ENCODE data around the gene HAO2. TPM values are rescaled to one million over a fixed set of nuclear protein-coding genes. Genes with fewer than 3 reads are reported as not detected.
"Not testable (repeated sequence)": the region's sequence is repeated elsewhere in the genome, so short reads cannot be mapped to it uniquely, and the experiment has no call there.

Gene HAO2
- polyA plus RNA-seq, 4 donors: 57.8 to 107 (median 94.8) TPM

DNA sequence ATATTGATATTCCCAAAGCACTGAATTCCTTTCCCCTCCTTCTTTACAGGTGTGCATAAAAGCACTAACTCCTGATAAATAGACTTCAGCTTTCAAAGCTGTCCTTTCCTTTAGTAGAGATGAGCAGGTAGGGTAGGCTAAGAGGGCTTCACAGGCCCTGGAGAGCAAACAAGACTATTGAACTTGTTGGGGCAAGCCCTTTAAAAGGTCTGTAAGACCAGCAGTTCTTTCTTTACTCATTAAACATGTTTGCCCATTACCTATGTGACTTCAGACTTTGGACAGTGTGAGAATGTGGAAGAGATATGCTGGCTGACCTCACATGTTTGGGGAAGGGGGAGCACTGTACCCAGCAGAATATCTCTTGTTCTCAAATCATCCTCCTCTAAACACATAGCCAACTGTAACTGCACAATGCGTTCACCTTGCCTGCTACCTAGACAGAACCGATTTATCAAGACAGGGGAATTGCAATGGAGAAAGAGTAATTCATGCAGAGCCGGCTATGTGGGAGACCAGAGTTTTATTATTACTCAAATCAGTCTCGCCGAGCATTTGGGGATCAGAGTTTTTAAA is 27.1 kb upstream of the HAO2 start:
- DNase-seq (ENCODE audit: low read depth in 4 of 4, low spot score in 2 of 4): no peak

DNA sequence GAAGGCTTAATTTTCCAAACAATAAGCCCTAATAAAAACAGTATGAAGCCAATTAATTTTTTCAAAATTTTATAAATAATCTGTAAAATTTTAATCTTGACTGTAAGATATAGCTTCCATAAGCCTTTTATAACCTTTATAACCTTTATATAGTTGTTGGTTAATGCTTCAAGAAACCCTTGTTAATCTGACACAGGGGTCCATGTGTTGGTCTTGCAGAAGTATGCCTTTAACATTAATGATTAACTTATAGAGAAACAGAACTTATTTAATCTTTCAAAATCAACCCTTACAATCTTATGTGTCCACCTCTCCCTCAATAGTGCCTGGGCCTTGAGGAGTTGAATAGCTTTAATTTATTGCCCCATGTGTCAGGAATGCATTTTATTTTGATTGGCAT is 23.2 kb upstream of the HAO2 start:
- no peak for DNase-seq (ENCODE audit: low read depth in 4 of 4, low spot score in 2 of 4)

DNA sequence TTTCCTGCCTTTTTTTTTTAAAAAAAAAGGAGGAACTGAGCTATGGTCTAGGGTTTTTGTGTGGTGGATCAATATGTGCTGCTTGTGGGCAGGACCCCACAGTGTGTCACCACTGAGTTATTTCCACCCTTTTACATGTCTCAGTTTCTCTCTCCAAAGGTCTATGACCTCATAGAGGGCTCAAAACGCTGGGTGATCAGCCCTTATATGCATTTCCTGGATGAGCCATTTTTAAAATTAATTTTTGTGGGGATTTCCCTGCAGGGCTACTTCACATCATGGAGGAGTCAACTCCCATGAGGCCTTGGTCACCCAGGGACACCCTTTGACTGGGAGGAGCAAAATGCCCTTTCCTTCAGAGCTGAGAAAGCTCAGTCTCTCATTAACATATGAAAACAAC is 20.7 kb upstream of the HAO2 start:
- no peak for DNase-seq (ENCODE audit: low read depth in 4 of 4, low spot score in 2 of 4)

DNA sequence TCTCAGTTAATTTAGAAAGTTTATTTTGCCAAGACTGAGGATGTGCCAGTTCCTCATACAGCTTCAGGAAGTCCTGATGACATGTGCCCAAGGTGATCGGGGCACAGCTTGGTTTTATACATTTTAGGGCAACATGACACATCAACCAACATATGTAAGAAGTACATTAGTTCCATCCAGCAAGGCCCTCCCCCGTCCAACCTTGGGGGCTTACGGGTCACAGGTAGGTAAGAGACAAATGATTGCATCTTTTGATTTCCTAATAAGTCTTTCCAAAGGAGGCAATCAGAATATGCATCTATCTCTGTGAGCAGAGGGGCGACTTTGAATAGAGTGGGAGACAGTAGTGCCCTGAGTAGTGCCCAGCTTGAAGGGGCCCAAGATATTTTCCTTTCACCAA is 19.6 kb upstream of the HAO2 start:
- no peak for DNase-seq (ENCODE audit: low read depth in 4 of 4, low spot score in 2 of 4)

DNA sequence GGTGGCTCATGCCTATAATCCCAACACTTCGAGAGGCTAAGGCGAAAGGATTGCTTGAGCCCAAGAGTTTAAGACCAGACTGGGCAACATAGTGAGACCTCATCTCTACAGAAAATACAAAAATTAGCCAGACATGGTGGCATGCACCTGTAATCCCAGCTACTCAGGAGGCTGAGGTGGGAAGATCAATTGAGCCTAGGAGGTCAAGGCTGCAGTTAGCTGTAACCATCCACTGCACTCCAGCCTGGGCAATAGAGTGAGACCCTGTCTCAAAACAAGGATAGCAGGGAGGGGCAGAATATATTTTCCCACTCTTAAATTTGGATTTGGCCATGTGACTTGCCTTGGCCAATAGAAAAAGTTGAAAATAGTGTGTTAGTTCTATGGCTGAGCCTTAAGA is 17.7 kb upstream of the HAO2 start:
- not testable (repeated sequence) for DNase-seq (ENCODE audit: low read depth in 4 of 4, low spot score in 2 of 4)

DNA sequence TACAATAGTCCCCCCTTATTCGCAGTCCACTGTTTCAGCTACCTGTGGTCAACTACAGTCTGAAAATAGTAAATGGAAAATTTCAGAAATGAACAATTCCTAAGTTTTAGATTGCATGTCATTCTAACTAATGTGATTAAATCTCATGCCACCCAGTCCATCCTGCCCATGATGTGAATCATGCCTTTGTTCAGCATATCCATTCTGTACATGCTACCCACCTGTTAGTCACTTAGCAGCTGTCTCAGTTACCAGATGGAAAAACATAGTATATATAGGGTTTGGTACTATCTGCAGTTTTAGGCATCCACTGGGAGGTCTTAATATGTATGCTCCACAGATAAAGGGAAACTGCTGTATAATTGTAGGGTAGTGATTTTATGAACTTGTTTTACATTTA is 16.6 kb upstream of the HAO2 start:
- DNase-seq (ENCODE audit: low read depth in 4 of 4, low spot score in 2 of 4): no peak

DNA sequence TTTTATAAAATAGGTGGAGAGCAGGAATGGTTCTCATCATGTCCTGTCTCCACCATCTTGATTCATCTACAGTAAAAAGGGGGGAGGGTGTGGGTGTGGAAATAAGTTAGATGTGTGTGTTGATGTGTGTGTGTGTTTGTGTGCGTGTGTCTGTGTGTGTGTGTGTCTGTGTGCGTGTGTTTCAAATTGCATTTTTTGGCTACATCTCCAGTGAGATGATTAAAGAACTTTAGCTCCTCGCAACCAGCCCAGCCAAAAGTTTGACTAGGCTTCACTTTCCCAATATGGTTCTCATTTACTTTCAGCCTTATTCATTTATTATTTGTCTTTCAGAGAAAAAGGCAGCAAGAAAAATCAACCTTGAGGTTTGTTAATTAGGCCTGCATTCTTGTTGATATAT is 14.7 kb upstream of the HAO2 start:
- no peak for DNase-seq (ENCODE audit: low read depth in 4 of 4, low spot score in 2 of 4)

DNA sequence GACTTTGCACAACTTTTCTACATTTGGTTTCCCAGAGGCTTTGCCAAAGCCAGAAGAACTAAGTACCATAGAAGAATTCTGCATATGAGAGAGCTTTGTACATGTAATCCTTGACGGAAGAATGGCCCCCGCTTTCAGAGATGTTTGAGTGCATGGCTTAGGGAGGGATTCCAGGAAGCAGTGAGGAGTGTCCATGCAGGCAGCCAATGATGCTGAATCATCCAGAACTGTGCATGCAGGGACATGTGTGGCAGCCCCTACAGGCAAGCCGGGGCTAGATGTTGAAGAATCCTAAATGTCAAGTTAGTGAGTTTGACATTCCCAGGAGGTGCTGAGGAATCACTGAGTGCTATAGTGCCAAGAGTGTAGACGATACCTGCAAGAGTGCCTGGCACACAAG is 9.9 kb upstream of the HAO2 start:
- no peak for DNase-seq (ENCODE audit: low read depth in 4 of 4, low spot score in 2 of 4)

DNA sequence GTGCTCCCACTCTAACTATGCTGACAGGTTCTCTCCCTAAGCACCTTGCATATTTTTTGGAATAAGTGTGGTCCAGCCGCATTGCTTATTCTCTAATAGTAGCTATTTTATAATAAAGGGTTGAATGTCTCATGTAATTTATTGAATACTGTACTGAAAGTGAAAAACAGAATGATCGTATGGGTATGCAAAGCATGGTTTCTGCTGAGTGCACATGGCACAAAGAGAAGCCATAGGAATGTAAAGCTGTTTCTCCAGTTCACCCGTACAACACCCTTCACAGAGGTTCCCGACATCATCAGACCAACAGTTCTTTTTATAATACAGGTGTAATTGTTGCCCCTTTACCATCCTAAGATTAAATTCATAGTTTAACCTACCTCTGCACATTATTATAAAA is 8.9 kb upstream of the HAO2 start:
- no peak for DNase-seq (ENCODE audit: low read depth in 4 of 4, low spot score in 2 of 4)

DNA sequence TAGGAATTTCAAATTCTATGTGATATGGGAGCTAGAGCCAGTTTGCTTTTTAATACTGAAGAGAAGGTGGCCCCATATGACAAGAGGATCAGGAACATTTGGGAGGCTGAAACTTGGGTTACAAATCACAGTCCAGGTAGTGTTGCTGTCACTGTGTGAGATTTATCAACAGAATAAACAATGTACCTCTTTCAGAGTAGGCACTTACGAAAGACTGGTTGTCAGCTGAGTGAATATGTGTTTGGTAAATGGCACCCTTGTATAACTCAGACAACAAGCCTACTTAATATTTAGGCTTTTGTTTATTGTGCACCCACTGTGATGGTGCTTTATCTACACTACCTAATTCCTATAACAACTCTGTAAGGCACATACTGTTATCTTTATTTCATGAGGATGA is 7.4 kb upstream of the HAO2 start:
- no peak for DNase-seq (ENCODE audit: low read depth in 4 of 4, low spot score in 2 of 4)

DNA sequence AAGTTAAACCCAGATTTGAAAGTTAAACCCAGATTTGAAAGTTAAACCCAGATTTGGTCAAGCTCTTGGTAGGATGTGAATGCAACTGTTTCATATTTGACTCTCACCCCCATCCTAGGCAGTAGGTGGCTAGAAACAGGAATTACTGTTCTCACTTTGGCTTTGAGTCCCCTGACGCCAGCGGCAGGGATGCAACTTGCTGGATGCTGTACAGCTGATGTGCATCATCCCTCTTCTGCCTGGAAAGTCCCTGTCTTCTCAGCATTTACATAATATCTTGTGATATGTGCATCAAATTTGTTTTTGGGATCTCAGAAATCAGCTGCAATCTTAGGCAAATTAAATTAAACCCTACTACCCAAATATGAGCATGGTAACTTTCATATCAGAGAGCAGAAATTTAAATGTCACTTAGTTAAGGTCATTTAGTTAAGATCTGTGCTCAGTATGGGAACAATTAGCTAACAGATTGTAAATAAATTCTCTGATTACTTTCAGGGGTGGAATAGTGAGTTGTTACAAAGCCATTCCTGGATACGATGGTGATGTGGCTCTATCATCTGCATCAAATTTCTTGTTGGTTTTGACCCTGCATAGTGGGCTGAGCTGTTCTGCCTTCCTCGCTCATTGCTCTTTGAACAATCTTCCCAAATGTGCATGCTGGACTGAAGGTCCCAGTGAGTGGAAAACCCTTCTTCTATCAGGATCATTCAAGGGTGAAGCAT is 6.8 kb upstream of the HAO2 start:
- DNase-seq (ENCODE audit: low read depth in 4 of 4, low spot score in 2 of 4): no peak

DNA sequence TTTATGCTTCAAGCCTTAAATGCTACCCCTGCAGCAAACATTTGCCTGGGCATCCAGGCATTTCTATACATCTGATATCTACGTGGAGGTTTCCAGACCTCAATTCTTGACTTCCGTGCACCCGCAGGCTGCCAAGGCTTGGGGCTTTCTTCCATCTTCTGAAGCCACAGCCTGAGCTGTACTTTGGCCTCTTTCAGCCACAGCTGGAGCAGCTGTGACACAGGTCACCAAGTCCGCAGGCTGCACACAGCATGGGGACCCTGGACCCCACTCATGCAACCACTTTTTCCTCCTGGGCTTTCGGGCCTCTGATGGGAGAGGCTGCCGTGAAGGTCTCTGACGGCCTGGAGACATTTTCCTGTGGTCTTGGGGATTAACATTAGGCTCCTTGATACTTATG is 5.4 kb upstream of the HAO2 start:
- no peak for DNase-seq (ENCODE audit: low read depth in 4 of 4, low spot score in 2 of 4)

DNA sequence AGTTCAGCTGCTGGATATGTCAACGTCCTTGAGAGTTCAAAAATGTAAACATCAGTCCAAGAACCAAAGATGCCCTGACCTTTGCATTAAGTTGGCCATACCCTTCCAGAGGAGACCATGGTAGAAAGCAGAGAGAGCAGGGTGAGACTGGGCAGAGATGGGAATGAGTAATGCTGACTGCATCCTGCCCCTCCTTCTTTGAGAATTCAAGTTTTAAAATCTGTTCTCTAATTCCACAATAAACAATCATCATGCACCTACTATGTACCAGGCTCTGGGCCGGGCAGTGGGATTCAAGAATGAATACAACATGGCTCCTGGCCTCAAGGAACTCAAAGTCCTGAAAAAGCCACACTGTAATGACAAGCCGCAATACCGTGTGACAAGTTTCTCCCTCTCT is 3.9 kb upstream of the HAO2 start:
- no peak for DNase-seq (ENCODE audit: low read depth in 4 of 4, low spot score in 2 of 4)

DNA sequence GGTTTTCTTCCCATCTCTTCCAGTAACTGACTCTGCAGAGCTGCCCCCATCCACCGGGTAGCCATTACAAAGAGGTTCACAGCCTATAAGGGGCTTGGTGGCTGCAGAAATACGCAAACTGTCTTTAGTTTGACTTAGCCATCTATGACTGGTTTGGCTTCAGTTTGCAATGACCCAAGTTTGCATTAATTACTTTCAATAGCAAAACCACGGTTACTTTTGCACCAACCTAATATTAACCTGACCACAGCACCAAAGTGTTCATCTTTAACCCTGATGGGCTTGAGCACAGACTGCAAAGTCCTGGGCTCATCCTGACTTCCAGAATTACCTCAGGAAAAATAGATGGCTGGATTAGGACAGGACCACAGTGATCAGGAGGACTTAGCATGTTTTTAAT is 2.2 kb upstream of the HAO2 start:
- DNase-seq (ENCODE audit: low read depth in 4 of 4, low spot score in 2 of 4): no peak

DNA sequence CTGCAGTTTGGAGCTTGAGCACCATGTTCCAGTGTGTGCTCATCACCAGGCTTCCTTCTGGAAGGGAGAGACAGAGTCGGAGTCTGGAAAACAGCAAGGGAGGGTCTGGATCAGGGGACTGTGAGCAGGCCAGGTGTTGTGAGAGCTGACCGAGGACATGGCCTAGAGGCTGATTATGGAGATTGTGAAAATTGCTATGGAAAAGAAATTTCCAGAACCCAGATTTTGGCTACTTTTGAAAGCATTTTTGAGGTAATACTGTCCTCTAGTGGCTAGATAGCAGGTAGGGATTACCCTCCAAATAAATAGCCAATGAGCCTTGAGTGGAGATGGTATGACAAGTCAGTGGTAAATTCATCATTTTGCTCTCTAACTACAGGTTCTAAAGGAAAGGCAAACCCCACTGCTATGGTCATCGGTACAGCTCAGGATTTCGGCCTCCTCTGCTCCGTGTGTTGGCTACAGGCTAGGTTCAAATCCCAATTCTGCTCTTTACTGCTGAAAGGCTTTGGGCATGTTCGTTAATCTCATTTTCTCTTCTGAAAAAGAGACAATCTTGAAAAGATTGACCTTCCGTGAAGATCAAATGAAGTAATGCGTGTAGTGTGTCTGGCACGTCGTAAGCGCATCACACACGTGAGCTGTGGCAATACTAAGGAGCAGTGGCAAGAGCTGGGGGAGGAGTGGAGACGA is 1.0 kb upstream of the HAO2 start:
- DNase-seq (ENCODE audit: low read depth in 4 of 4, low spot score in 2 of 4): peak in 2 of 4 donors; percentile 26 to 33

DNA sequence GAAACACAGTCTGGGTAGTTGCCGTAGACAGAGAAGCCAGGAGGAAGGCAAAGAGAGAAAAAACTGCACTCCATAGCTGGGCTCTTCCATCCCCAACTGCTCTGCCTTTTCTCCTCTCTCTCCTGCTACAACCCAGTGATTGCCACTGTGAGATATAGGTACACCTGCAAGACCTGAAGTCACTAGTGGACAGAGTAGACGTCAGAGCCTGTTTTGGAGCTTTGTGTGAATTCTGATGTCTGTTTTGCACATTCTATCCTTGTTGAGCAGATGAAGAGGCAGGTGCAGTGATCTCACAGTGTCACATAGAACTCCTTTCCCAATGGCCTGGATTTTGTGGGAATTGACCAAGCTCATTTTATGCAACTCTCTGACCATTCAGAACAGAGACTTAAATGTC is 2.2 kb downstream of the HAO2 start:
- no peak for DNase-seq (ENCODE audit: low read depth in 4 of 4, low spot score in 2 of 4)

DNA sequence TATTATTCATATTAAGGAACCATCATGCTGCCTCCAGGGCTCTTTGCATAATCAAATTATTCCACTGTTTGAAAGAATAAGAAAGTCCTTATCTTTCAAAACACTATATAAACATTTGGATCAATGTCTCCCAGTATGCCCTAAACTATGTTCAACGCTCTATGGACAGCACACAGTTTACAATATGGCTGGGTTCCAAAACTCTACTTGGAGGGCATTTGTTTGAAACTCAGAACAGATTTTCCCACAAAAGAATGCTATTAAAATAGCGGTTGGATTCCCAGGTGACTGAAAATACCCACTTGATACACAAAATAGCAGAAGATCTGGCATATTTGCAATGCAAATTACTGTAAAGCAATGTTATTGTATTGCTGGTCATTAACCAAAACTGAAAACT is 3.2 kb downstream of the HAO2 start:
- DNase-seq (ENCODE audit: low read depth in 4 of 4, low spot score in 2 of 4): no peak

DNA sequence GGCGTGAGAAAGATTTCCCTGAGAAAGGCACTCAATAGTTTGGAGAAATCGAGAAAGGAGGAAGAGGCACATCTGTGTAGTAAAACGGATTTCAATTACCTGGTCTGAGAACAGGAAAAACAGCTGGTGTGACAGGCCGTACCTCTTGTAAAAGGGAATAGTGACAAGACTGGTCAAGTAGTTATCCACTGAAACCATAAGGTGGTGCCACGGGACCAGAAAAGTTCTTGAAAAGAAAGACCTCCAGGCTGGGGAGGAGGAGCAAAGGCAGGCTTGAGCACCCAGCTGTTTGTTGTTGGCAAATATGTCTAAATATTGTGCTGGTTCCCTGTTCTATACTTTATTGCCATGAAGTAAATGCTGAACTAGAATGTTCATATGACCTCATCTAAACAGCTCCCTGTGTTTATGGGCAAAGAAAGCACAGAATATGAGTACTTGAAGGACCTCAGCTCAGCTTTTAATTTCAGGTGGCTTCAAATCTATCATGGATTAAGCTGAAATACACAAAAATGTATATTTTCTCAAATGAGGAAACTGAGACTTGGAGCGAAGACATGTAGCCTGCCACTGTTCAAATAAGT is 4.0 kb downstream of the HAO2 start:
- DNase-seq (ENCODE audit: low read depth in 4 of 4, low spot score in 2 of 4): peak in 2 of 4 donors; percentile 21 to 70

DNA sequence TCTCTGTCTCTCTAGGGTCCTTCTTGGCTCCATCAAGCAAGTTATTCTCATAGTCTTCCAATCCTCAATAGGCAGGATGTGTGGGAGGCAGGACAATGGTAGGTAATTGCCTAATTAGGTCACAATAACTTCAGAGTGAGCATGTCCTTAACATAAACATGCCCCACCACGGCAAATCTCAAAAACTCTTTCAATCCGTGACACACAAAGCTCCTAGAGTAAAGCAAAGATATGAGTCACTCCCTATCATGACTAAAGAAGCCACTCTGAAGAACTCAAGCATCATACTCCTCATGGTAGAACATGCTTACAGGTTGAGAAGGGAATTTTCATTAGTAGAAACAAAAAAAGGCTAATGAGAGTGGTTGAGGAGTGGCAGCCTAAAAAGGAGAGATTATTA is 4.9 kb downstream of the HAO2 start:
- DNase-seq (ENCODE audit: low read depth in 4 of 4, low spot score in 2 of 4): no peak

DNA sequence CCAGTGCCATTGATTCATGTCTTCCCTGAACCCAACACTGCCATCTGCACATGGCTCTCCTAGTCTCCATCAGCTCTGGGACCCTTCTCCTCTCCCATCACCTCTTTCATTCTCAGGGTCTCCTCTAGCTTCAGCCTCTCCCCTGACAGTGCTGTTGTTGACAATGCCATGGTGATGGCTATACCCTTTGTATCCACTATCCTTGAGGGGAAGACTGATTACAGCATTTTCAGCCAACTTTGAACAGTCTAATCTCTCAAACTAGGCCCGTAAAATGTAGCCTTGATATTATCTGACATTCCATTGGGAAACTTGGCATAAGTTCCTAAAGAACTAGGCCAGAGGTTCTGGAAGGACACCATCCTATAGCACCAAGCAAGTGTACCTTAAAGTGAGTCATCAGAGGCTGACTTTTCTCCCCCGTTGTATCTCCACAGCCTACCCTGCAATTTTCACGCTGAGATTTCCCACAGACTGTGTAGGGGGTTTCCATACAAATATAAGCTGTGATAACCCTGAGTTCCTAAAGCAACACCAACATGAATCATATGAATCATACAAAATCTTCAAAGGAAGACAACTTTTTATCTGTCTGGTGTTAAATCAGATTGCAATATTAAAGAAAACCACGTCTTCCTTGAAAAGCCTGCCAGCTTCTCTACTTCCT is 5.8 kb downstream of the HAO2 start:
- no peak for DNase-seq (ENCODE audit: low read depth in 4 of 4, low spot score in 2 of 4)

DNA sequence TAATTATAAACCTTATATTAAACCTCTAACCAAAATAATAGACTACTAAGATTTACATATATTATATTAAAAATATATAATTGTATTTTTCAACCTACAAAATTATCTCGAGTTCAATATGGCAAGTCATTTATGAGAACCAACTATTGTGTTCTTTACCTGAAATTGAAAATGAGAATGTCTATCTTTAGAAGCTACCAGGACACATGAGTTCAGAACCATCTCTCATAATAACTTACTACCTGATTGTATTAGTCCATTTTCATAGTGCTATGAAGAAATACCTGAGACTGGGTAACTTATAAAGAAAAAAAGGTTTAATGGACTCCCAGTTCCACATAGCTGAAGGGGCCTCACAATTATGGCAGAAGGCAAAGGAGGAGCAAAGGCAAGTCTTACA is 6.8 kb downstream of the HAO2 start:
- DNase-seq (ENCODE audit: low read depth in 4 of 4, low spot score in 2 of 4): no peak

Data from left renal cortex interstitium (tissue), 4 donors.